ENCODE data around the gene LRP1.

The LRP1 gene

DNA sequence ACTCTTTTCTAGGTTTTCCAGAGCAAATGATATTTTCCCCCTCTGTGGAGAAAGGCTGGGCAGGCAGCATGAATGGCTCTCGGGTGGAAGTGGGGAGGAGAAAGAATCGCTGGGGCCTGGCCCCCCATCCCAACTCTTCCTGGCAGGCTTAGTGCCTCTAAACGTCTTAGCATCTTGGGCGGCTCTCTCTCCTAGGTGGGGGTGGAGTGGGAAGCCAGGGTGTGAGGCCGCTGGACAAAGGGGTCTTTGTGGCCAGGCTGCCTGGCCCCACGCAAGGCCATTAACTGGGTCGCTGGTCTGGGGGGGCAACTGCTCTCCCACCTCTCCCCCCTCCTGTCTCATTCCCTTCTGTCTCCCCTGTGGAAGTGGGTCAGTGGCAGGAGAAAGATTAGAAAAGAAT lies 14.4 kb downstream of the LRP1 start:
- Histone ChIP-seq H3K79me2 (ENCODE audit: low read length) (no peaks in the 10 kb centered on the region), H3K9ac (ENCODE audit: low read length) (no peak overlapping the region), H3K4me2 (ENCODE audit: low read depth, low read length) (no peak overlapping the region), H4K20me1 (ENCODE audit: insufficient read depth, low read length) (no peaks in the 10 kb centered on the region), H3K9me2 (replicated peaks; ENCODE audit: insufficient read depth, low read length) (no peaks in the 10 kb centered on the region), H3K9me3 (replicated peaks; ENCODE audit: insufficient read depth, low read length) (no peaks in the 10 kb centered on the region), H2AFZ (ENCODE audit: low read length) (no peak overlapping the region), H3K4me1 (ENCODE audit: low read length) (no peaks in the 10 kb centered on the region), H3K36me3 (replicated peaks; ENCODE audit: insufficient read depth, low read length) (no peaks in the 10 kb centered on the region), H3F3A (ENCODE audit: insufficient read depth, low read length) (no peaks in the 10 kb centered on the region), H3K27ac (ENCODE audit: low read length) (no peak overlapping the region), H3K27me3 (replicated peaks; ENCODE audit: insufficient read depth, low read length) (no peaks in the 10 kb centered on the region), H3K4me3 (ENCODE audit: low read length) (no peak overlapping the region)
- DNase-seq: no peak
- TF ChIP-seq EZH2 (optimal IDR thresholded peaks at IDR 0.05; ENCODE audit: low read depth, low read length) (no peak), EZH2phosphoT487 (IDR thresholded peaks at IDR 0.05; ENCODE audit: low read length) (no peak)
- TF ChIP-seq, protein P1, sequence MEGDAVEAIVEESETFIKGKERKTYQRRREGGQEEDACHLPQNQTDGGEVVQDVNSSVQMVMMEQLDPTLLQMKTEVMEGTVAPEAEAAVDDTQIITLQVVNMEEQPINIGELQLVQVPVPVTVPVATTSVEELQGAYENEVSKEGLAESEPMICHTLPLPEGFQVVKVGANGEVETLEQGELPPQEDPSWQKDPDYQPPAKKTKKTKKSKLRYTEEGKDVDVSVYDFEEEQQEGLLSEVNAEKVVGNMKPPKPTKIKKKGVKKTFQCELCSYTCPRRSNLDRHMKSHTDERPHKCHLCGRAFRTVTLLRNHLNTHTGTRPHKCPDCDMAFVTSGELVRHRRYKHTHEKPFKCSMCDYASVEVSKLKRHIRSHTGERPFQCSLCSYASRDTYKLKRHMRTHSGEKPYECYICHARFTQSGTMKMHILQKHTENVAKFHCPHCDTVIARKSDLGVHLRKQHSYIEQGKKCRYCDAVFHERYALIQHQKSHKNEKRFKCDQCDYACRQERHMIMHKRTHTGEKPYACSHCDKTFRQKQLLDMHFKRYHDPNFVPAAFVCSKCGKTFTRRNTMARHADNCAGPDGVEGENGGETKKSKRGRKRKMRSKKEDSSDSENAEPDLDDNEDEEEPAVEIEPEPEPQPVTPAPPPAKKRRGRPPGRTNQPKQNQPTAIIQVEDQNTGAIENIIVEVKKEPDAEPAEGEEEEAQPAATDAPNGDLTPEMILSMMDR (IDR thresholded peaks at IDR 0.05; ENCODE audit: low read length): no peak

DNA sequence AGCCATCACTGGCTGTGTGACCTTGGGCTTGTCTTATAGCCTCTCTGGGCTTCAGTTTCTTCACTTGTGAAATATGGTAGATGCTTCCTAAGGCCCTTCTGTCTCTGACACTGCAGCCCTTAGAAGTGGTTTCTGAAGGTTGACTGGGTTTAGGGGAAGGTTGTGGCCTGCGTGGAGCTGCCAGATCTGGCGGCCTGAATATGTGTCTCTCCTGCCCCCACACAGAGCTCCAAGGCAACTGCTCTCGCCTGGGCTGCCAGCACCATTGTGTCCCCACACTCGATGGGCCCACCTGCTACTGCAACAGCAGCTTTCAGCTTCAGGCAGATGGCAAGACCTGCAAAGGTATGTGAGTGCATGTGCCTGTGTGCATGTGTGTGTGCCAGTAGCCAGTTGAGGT lies 15.2 kb downstream of the LRP1 start:
- no peaks in the 10 kb centered on the region for H3K4me1 ChIP-seq (ENCODE audit: low read length)
- H3K9me2 ChIP-seq (replicated peaks; ENCODE audit: insufficient read depth, low read length): no peaks in the 10 kb centered on the region
- no peaks in the 10 kb centered on the region for H3K9me3 ChIP-seq (replicated peaks; ENCODE audit: insufficient read depth, low read length)
- no peaks in the 10 kb centered on the region for H3K79me2 ChIP-seq (ENCODE audit: low read length)
- no peak overlapping the region for H3K4me3 ChIP-seq (ENCODE audit: low read length)
- no peak overlapping the region for H2AFZ ChIP-seq (ENCODE audit: low read length)
- no peak overlapping the region for H3K27ac ChIP-seq (ENCODE audit: low read length)
- H3F3A ChIP-seq (ENCODE audit: insufficient read depth, low read length): no peaks in the 10 kb centered on the region
- no peaks in the 10 kb centered on the region for H3K36me3 ChIP-seq (replicated peaks; ENCODE audit: insufficient read depth, low read length)
- no peak overlapping the region for H3K9ac ChIP-seq (ENCODE audit: low read length)
- no peaks in the 10 kb centered on the region for H4K20me1 ChIP-seq (ENCODE audit: insufficient read depth, low read length)
- H3K4me2 ChIP-seq (ENCODE audit: low read depth, low read length): no peak overlapping the region
- no peak for TF ChIP-seq EZH2 (optimal IDR thresholded peaks at IDR 0.05; ENCODE audit: low read depth, low read length)
- no peak for TF ChIP-seq EZH2phosphoT487 (IDR thresholded peaks at IDR 0.05; ENCODE audit: low read length)
- TF ChIP-seq, protein P1 (IDR thresholded peaks at IDR 0.05; ENCODE audit: low read length): no peak
- no peaks in the 10 kb centered on the region for H3K27me3 ChIP-seq (replicated peaks; ENCODE audit: insufficient read depth, low read length)
- no peak for DNase-seq

DNA sequence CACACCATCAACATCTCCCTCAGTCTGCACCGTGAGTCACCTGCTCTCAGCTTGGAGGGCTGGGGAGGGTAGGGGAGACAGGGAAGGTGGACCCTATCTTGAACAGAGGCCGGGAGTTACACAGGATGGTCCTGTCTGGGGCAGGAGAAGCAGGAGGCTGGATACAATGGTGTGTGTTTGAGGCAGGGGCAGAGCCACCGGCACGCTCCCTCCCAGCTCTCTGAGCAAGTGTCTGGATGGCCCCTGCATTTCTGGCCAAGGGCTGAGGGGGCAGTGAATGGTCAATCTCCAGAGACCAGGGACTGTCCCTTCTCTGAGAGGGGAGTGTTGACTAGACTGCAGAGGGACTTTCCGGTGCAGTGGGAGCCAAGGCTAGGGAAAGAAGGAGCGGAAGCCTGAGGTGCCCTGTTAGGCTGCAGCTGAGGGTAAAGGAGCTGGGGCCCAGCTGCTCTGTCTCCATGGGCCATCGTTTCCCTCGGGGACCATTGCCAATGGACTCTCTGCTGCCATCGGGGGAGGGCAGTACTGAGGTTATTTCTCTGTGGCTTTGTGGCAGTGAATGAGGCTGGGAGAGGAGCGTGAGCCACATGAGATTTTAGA lies 17.3 kb downstream of the LRP1 start:
- no peaks in the 10 kb centered on the region for H3K9me2 ChIP-seq (replicated peaks; ENCODE audit: insufficient read depth, low read length)
- H2AFZ ChIP-seq (ENCODE audit: low read length): no peak overlapping the region
- no peaks in the 10 kb centered on the region for H4K20me1 ChIP-seq (ENCODE audit: insufficient read depth, low read length)
- H3K36me3 ChIP-seq (replicated peaks; ENCODE audit: insufficient read depth, low read length): no peaks in the 10 kb centered on the region
- no peaks in the 10 kb centered on the region for H3K4me1 ChIP-seq (ENCODE audit: low read length)
- DNase-seq: no peak
- H3F3A ChIP-seq (ENCODE audit: insufficient read depth, low read length): no peaks in the 10 kb centered on the region
- no peak overlapping the region for H3K9ac ChIP-seq (ENCODE audit: low read length)
- H3K4me2 ChIP-seq (ENCODE audit: low read depth, low read length): no peak overlapping the region
- no peak overlapping the region for H3K4me3 ChIP-seq (ENCODE audit: low read length)
- no peak for TF ChIP-seq EZH2phosphoT487 (IDR thresholded peaks at IDR 0.05; ENCODE audit: low read length)
- no peaks in the 10 kb centered on the region for H3K9me3 ChIP-seq (replicated peaks; ENCODE audit: insufficient read depth, low read length)
- H3K79me2 ChIP-seq (ENCODE audit: low read length): no peaks in the 10 kb centered on the region
- H3K27me3 ChIP-seq (replicated peaks; ENCODE audit: insufficient read depth, low read length): no peaks in the 10 kb centered on the region
- no peak overlapping the region for H3K27ac ChIP-seq (ENCODE audit: low read length)

DNA sequence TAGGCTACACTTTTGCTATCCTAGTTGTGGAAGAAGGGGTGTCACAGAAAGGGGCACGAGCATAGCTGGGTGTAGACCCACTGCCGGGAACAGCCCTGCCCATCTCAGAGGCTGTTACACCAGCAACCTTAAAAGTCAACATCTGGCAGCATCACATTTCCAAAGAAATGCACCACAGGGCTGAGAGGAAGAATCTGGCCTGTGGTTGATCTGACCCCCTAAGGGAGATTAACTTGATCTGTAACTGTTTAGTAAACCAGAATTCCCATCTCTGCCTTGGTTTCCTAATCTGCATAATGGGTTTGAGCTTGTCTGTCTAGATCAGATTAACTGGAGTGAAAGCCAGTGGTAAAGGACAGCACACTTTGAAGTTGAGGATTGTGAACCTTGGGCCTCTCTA lies 17.8 kb downstream of the LRP1 start:
- Histone ChIP-seq H3K9ac (ENCODE audit: low read length) (no peak overlapping the region), H3K9me3 (replicated peaks; ENCODE audit: insufficient read depth, low read length) (no peaks in the 10 kb centered on the region), H3K9me2 (replicated peaks; ENCODE audit: insufficient read depth, low read length) (no peaks in the 10 kb centered on the region), H3K27me3 (replicated peaks; ENCODE audit: insufficient read depth, low read length) (no peaks in the 10 kb centered on the region), H3K79me2 (ENCODE audit: low read length) (no peaks in the 10 kb centered on the region), H2AFZ (ENCODE audit: low read length) (no peak overlapping the region), H3K27ac (ENCODE audit: low read length) (no peak overlapping the region), H3K4me1 (ENCODE audit: low read length) (no peaks in the 10 kb centered on the region), H3K4me2 (ENCODE audit: low read depth, low read length) (no peak overlapping the region), H3K36me3 (replicated peaks; ENCODE audit: insufficient read depth, low read length) (no peaks in the 10 kb centered on the region), H3F3A (ENCODE audit: insufficient read depth, low read length) (no peaks in the 10 kb centered on the region), H4K20me1 (ENCODE audit: insufficient read depth, low read length) (no peaks in the 10 kb centered on the region), H3K4me3 (ENCODE audit: low read length) (no peak overlapping the region)
- TF ChIP-seq, protein P1 (IDR thresholded peaks at IDR 0.05; ENCODE audit: low read length): no peak
- TF ChIP-seq EZH2phosphoT487 (IDR thresholded peaks at IDR 0.05; ENCODE audit: low read length) (no peak), EZH2 (optimal IDR thresholded peaks at IDR 0.05; ENCODE audit: low read depth, low read length) (no peak)
- DNase-seq: no peak

All from MM.1S (cell line).